Measurements from ENCODE around the gene CRLF2.
"Not testable (repeated sequence)": the region's sequence is repeated elsewhere in the genome, so short reads cannot be mapped to it uniquely, and the experiment has no call there.

The CRLF2 gene

DNA sequence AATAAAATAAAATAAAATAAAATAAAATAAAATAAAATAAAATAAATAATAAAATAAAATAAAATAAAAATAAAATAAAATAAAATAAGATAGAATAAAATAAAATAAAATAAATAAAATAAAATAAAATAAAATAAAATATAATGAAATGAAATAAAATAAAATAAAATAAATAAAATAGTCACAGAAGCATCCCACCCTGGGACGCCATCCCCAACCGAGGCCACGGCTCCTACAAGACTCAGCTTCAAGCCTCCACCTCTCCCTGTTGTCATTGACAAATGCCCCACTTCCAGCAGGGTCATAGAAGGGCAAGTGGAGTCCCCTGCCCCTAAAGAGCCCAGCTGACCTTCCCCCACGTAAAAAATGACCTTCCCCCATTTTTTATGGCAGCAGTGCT, 30.2 kb downstream of the CRLF2 start:
- Histone ChIP-seq H3K27ac (ENCODE audit: insufficient read depth, low read depth, low read length, poor library complexity, severe bottlenecking) (no peak overlapping the region), H3K27me3 (ENCODE audit: control insufficient read depth, insufficient read depth, low read length, poor library complexity, severe bottlenecking) (no peaks in the 10 kb centered on the region), H3K4me1 (ENCODE audit: control insufficient read depth, insufficient read depth, low read length) (peaks cover 5% of the 10 kb centered on the region), H3K4me3 (ENCODE audit: insufficient read depth, low read depth, low read length) (no peak overlapping the region), H3K9me3 (ENCODE audit: control insufficient read depth, low read length) (no peaks in the 10 kb centered on the region), H3K36me3 (ENCODE audit: control insufficient read depth, insufficient read depth, low read length) (no peaks in the 10 kb centered on the region)
- WGBS, 2 experiments = 77 to 79% methylated on average over 4 of the region's 4 CpGs

DNA sequence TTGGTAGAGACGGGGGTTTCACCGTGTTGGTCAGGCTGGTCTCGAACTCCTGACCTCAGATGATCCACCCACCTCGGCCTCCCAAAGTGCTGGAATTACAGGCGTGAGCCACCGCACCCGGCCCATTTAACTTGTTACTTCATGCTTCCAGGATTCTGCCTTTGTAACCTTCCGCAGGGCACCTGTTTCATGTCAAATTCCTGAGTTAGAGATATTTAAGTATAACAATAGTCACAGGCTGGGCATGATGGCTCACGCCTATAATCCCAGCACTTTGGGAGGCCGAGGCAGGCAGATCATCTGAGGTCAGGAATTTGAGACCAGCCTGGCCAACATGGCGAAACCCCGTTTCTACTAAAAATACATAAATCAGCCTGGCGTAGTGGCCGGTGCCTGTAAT, 30.8 kb downstream of the CRLF2 start:
- not testable (repeated sequence) for H3K36me3 ChIP-seq (ENCODE audit: control insufficient read depth, insufficient read depth, low read length); H3K4me3 ChIP-seq (ENCODE audit: insufficient read depth, low read depth, low read length); H3K4me1 ChIP-seq (ENCODE audit: control insufficient read depth, insufficient read depth, low read length); H3K27me3 ChIP-seq (ENCODE audit: control insufficient read depth, insufficient read depth, low read length, poor library complexity, severe bottlenecking); H3K9me3 ChIP-seq (ENCODE audit: control insufficient read depth, low read length); H3K27ac ChIP-seq (ENCODE audit: insufficient read depth, low read depth, low read length, poor library complexity, severe bottlenecking)
- 90 to 92% methylated on average over 14 of the region's 14 CpGs for WGBS, 2 experiments

DNA sequence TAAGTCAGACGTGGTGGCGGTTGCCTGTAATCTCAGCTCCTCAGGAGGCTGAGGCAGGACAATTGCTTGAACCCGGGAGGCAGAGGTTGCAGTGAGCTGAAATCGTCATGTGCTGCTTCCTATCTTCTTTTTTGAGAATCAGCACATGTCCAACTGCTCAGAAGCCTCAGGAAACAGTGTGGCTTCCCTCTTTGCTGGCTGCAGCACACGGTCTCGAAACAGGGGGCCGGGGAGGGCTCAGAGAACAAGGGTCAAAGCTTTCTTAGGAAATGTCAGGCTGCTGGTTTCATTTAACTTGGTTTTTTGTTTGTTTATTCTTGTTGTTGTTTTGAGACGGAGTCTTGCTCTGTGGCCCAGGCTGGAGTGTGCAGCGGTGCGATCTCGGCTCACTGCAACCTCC, 31.3 kb downstream of the CRLF2 start:
- Histone ChIP-seq H3K27me3 (ENCODE audit: control insufficient read depth, insufficient read depth, low read length, poor library complexity, severe bottlenecking) (no peaks in the 10 kb centered on the region), H3K9me3 (ENCODE audit: control insufficient read depth, low read length) (no peaks in the 10 kb centered on the region), H3K27ac (ENCODE audit: insufficient read depth, low read depth, low read length, poor library complexity, severe bottlenecking) (no peak overlapping the region), H3K4me3 (ENCODE audit: insufficient read depth, low read depth, low read length) (no peak overlapping the region), H3K36me3 (ENCODE audit: control insufficient read depth, insufficient read depth, low read length) (no peaks in the 10 kb centered on the region), H3K4me1 (ENCODE audit: control insufficient read depth, insufficient read depth, low read length) (peaks cover 5% of the 10 kb centered on the region)
- WGBS, 2 experiments = 90 to 91% methylated on average over 11 of the region's 11 CpGs

DNA sequence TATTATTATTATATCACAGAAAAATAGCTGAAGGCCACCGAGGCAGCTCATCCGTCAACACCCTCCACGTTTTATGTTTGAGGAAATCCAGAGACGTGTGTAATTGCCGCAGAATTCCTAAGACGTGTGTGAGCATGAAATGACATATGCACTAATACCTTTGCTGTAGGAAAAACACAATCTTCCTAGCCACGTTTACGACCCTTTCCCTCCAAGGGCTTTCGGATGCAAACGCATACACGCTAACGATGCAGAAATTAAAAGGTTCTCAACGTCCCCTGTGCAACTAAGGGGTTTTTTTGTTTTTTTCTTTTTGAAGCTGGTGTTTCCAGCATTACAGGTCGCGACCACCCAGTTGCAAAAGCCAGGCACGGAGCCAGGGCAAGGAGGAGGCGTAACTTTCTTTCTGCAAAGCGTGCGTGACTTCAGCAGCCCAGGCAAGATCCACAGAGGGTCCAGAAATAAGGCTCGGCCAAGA, 33.8 kb downstream of the CRLF2 start:
- 62 to 63% methylated on average over 20 of the region's 20 CpGs for WGBS, 2 experiments
- H3K4me3 ChIP-seq (ENCODE audit: insufficient read depth, low read depth, low read length) = no peak overlapping the region
- H3K4me1 ChIP-seq (ENCODE audit: control insufficient read depth, insufficient read depth, low read length) = peaks cover 5% of the 10 kb centered on the region
- peak overlapping the region; percentile 13 for H3K27ac ChIP-seq (ENCODE audit: insufficient read depth, low read depth, low read length, poor library complexity, severe bottlenecking)
- no peaks in the 10 kb centered on the region for H3K36me3 ChIP-seq (ENCODE audit: control insufficient read depth, insufficient read depth, low read length)
- no peaks in the 10 kb centered on the region for H3K9me3 ChIP-seq (ENCODE audit: control insufficient read depth, low read length)
- no peaks in the 10 kb centered on the region for H3K27me3 ChIP-seq (ENCODE audit: control insufficient read depth, insufficient read depth, low read length, poor library complexity, severe bottlenecking)

DNA sequence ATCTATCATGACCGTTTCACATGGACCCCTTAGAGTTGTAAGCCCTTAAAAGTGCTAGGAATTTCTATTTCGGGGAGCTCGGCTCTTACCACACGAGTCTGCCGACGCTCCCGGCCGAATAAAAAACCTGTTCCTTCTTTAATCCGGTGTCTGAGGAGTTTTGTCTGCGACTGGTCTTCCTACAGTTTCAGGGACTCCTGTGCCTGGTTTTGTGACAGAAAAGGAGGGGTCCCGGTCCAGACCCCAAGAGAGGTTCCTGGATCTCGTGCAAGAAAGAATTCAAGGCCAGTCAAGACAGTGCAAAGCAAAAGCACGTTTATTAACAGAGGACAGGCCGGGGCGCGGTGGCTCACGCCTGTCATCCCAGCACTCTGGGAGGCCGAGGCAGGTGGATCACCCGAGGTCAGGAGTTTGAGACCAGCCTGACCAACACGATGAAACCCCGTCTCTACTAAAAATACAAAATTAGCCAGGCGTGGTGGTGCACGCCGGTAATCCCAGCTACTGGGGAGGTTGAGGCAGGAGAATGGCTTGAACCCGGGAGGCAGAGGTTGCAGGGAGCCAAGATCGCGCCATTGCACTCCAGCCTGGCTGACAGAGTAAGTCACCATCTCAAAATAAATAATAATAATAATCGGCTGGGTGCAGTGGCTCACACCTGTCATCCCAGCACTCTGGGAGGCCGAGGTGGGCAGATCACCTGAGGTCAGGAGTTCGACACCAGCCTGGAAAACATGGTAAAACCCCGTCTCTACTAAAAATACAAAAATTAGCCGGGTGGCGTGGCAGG, 35.7 kb downstream of the CRLF2 start:
- H3K36me3 ChIP-seq (ENCODE audit: control insufficient read depth, insufficient read depth, low read length); H3K27me3 ChIP-seq (ENCODE audit: control insufficient read depth, insufficient read depth, low read length, poor library complexity, severe bottlenecking); H3K9me3 ChIP-seq (ENCODE audit: control insufficient read depth, low read length); H3K4me1 ChIP-seq (ENCODE audit: control insufficient read depth, insufficient read depth, low read length); H3K4me3 ChIP-seq (ENCODE audit: insufficient read depth, low read depth, low read length); H3K27ac ChIP-seq (ENCODE audit: insufficient read depth, low read depth, low read length, poor library complexity, severe bottlenecking): not testable (repeated sequence)
- WGBS, 2 experiments = 89 to 90% methylated on average over 33 of the region's 33 CpGs

DNA sequence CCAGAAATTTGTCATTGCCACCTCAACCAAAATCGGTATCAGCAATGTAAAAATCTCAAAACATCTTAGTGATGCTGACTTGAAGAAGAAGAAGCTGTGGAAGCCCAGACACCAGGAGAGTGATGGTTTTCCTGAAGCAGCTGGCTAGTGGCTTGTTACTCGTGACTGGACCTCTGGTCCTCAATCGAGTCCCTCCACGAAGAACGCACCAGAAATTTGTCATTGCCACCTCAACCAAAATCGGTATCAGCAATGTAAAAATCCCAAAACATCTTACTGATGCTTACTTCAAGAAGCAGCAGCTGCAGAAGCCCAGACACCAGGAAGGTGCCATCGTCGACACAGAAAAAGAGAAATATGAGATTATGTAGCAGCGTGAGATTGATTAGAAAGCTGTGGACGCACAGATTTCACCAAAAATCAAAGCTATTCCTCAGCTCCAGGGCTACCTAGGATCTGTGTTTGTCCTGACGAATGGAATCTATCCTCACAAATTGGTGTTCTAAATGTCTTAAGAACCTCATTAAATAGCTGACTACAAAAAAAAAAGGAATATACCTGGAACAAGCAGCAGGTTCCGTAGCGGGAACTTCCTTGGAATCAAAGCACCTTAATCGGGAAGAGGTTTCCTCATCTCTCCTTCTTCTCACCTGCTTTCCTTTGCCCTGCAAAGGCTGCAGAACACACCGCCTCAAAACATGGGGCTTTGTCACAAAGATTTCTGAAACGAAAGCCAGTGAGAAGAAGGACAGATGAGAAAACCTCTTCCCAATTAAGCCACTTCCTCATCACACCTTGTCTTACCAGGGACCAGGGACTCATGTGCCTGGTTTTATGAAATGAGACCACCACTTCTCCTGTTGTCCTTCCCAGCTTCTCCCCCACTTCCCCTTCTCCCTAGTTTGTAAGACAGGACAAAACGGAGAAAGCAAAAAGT, 37.6 kb downstream of the CRLF2 start:
- not testable (repeated sequence) for H3K36me3 ChIP-seq (ENCODE audit: control insufficient read depth, insufficient read depth, low read length); H3K4me3 ChIP-seq (ENCODE audit: insufficient read depth, low read depth, low read length); H3K27me3 ChIP-seq (ENCODE audit: control insufficient read depth, insufficient read depth, low read length, poor library complexity, severe bottlenecking); H3K9me3 ChIP-seq (ENCODE audit: control insufficient read depth, low read length); H3K4me1 ChIP-seq (ENCODE audit: control insufficient read depth, insufficient read depth, low read length); H3K27ac ChIP-seq (ENCODE audit: insufficient read depth, low read depth, low read length, poor library complexity, severe bottlenecking)
- WGBS, 2 experiments = 93 to 95% methylated on average over 13 to 14 of the region's 17 CpGs

DNA sequence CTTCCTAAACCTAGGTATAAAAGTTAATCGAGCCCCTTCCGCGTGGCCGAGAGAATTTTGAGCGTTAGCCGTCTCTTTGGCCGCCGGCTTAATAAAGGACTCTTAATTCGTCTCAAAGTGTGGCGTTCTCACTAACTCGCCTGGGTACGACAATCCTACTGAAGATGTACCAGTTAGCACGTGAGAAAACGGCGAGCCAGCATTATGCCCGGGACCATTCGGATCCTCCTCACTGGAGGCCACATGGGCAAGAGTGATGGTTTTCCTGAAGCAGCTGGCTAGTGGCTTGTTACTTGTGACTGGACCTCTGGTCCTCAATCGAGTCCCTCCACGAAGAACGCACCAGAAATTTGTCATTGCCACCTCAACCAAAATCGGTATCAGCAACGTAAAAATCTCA, 39.0 kb downstream of the CRLF2 start:
- H3K4me1 ChIP-seq (ENCODE audit: control insufficient read depth, insufficient read depth, low read length); H3K36me3 ChIP-seq (ENCODE audit: control insufficient read depth, insufficient read depth, low read length); H3K27ac ChIP-seq (ENCODE audit: insufficient read depth, low read depth, low read length, poor library complexity, severe bottlenecking); H3K9me3 ChIP-seq (ENCODE audit: control insufficient read depth, low read length); H3K27me3 ChIP-seq (ENCODE audit: control insufficient read depth, insufficient read depth, low read length, poor library complexity, severe bottlenecking); H3K4me3 ChIP-seq (ENCODE audit: insufficient read depth, low read depth, low read length): not testable (repeated sequence)
- 77% methylated on average over 21 to 22 of the region's 22 CpGs for WGBS, 2 experiments

DNA sequence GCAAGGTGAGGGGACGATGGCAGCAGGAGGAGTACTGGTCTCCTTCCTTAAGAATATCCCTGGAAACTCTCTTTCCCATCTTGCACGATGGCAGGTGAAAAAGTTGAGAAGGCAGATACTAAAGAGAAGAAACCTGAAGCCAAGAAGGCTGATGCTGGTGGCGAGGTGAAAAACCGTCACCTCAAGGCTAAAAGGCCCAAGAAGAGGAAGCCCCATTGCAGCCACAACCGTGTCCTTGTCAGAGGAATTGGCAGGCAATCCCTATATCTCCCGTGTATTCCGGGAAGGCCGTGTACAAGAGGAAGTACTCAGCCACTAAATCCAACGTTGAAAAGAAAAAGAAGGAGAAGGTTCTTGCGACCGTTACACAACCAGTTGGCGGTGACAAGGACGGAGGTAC, 40.0 kb downstream of the CRLF2 start:
- no peaks in the 10 kb centered on the region for H3K9me3 ChIP-seq (ENCODE audit: control insufficient read depth, low read length)
- 44% methylated on average over 12 of the region's 13 CpGs for WGBS, 2 experiments
- no peak overlapping the region for H3K27ac ChIP-seq (ENCODE audit: insufficient read depth, low read depth, low read length, poor library complexity, severe bottlenecking)
- no peaks in the 10 kb centered on the region for H3K27me3 ChIP-seq (ENCODE audit: control insufficient read depth, insufficient read depth, low read length, poor library complexity, severe bottlenecking)
- no peaks in the 10 kb centered on the region for H3K36me3 ChIP-seq (ENCODE audit: control insufficient read depth, insufficient read depth, low read length)
- H3K4me3 ChIP-seq (ENCODE audit: insufficient read depth, low read depth, low read length) = no peak overlapping the region
- H3K4me1 ChIP-seq (ENCODE audit: control insufficient read depth, insufficient read depth, low read length) = no peaks in the 10 kb centered on the region

DNA sequence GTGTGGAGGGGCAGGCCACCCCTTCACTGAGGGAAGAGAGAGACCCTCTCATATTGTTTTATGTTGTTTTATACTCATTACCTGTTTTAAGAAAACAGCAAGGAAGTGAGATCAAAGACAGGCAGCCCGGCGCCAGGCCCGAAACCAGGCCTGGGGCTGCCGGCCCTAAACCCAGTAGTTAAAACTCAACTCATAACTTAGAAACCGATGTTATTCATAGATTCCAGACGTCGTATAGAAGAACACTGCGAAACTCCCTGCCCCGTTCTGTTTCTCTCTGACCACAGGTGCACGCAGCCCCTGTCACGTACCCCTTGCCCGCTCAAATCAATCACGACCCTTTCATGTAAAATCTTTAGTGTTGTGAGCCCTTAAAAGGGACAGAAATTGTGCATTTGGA, 40.5 kb downstream of the CRLF2 start:
- H3K27ac ChIP-seq (ENCODE audit: insufficient read depth, low read depth, low read length, poor library complexity, severe bottlenecking); H3K36me3 ChIP-seq (ENCODE audit: control insufficient read depth, insufficient read depth, low read length); H3K27me3 ChIP-seq (ENCODE audit: control insufficient read depth, insufficient read depth, low read length, poor library complexity, severe bottlenecking); H3K9me3 ChIP-seq (ENCODE audit: control insufficient read depth, low read length); H3K4me3 ChIP-seq (ENCODE audit: insufficient read depth, low read depth, low read length); H3K4me1 ChIP-seq (ENCODE audit: control insufficient read depth, insufficient read depth, low read length): not testable (repeated sequence)
- WGBS, 2 experiments = 78 to 80% methylated on average over 13 of the region's 13 CpGs

DNA sequence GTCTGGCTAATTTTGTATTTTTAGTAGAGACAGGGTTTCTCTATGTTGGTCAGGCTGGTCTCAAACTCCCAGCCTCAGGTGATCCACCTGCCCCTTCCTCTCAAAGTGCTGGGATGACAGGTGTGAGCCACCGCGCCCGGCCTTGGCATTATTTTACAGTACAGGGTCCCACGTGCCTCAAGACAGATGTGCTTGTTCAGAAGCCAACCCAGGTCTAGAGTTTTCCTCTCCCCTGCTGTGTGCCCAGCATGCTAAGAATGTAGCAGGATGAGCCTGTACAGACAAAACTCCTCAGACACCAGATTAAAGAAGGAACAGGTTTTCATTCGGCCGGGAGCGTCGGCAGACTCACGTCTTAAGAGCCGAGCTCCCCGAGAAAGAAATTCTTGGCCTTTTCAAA, 42.2 kb downstream of the CRLF2 start:
- 85 to 87% methylated on average over 11 of the region's 11 CpGs for WGBS, 2 experiments
- Histone ChIP-seq H3K4me3 (ENCODE audit: insufficient read depth, low read depth, low read length) (no peak overlapping the region), H3K27me3 (ENCODE audit: control insufficient read depth, insufficient read depth, low read length, poor library complexity, severe bottlenecking) (no peaks in the 10 kb centered on the region), H3K27ac (ENCODE audit: insufficient read depth, low read depth, low read length, poor library complexity, severe bottlenecking) (no peak overlapping the region), H3K36me3 (ENCODE audit: control insufficient read depth, insufficient read depth, low read length) (no peaks in the 10 kb centered on the region), H3K4me1 (ENCODE audit: control insufficient read depth, insufficient read depth, low read length) (no peaks in the 10 kb centered on the region), H3K9me3 (ENCODE audit: control insufficient read depth, low read length) (no peaks in the 10 kb centered on the region)
